A673 (cell line): ENCODE data around the gene TP53I13.

Experiments
- CTCF ChIP-seq: fragments of 300-800, 200-600 bp; sonication (generic); conservative IDR thresholded peaks from 2 replicates; pipeline ENCODE4 v1.5.1; 2017; ENCODE audit warnings: low read depth, mild to moderate bottlenecking, antibody characterized with exemption, low read length, moderate library complexity, mixed read lengths
- EZH2 ChIP-seq: fragments of 200-600 bp; sonication (generic); IDR thresholded peaks from 2 replicates; pipeline ENCODE4 v1.6.1; 2017; ENCODE audit warnings: borderline replicate concordance, low read depth, mild to moderate bottlenecking, mixed read lengths, antibody characterized with exemption, low read length; ENCODE audit not compliant: poor library complexity, severe bottlenecking

- TF ChIP-seq CTCF (no peak), EZH2 (no peak)
Measured at GRCh38 chr17:29586676-29587469, 18.4 kb downstream of the TP53I13 start.
